ENCODE results near the gene RPA1.

RPA1 gene

GRCh38 chr17:1943436-1943831, 113.6 kb downstream of the RPA1 start:
- DNase-seq = no peak

GRCh38 chr17:1945621-1946020, 115.8 kb downstream of the RPA1 start:
- DNase-seq = no peak

DNA sequence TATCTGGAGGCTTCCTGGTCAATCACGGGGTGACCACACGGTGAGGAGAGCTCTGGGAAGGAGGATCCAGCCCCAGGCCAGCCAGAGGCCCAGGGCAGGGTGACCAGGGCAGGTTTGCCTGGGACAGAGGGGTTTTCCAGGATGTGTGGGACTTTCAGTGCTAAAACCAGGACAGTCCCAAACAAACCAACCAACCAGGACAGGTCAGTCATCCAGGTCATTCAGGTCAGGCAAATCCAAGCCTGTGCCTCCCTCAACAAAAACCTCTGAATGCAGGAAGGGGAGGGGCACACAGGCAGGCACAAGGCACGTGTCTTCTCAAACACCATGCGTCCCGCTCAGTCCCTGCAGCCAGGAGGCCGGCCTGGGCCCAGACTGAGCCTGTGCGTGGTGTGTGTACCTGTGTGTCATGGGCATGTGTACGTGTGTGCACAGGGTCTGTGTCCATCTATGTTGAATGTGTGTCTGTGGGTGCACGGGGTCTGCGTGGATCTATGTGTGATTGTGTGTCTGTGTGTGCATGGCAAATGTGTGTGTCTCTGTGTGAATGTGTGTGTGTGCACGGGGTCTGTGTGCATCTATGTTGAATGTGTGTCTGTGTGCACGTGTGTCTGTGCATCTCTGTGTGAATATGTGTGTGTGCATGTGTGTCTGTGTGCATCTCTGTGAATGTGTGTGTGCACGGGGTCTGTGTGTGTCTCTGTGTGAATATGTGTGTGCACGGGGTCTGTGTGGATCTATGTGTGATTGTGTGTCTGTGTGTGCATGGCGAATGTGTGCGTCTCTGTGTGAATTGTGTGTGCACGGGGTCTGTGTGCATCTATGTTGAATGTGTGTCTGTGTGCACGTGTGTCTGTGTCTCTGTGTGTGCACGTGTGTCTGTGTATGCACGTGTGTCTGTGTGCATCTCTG, 116.5 kb downstream of the RPA1 start:
- DNase-seq = no peak

DNA sequence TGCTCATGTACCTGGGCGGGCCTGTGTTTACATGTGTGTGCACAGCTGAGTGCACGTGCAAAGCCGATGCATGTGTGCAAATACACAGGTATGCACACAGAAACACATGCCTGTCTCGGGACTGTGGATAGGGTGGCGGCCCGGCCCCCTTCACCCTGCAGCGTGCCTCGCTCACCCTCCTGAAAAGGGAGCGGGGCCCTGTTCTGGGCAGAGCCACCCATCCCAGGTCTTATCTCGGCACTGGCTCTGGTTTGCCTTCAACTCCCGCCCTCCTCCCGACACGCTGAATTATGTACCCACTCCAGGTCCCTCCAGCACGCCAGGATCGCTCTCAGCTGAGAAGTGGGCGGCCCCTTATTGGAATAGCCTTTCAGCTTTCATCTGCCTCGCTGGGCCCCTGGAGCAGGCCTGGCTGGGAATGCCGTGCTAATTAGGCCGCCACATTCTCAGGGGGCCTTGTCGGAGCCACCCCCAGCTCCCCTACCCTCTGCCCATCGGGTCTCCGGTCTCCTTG, 117.5 kb downstream of the RPA1 start:
- no peak for DNase-seq

DNA sequence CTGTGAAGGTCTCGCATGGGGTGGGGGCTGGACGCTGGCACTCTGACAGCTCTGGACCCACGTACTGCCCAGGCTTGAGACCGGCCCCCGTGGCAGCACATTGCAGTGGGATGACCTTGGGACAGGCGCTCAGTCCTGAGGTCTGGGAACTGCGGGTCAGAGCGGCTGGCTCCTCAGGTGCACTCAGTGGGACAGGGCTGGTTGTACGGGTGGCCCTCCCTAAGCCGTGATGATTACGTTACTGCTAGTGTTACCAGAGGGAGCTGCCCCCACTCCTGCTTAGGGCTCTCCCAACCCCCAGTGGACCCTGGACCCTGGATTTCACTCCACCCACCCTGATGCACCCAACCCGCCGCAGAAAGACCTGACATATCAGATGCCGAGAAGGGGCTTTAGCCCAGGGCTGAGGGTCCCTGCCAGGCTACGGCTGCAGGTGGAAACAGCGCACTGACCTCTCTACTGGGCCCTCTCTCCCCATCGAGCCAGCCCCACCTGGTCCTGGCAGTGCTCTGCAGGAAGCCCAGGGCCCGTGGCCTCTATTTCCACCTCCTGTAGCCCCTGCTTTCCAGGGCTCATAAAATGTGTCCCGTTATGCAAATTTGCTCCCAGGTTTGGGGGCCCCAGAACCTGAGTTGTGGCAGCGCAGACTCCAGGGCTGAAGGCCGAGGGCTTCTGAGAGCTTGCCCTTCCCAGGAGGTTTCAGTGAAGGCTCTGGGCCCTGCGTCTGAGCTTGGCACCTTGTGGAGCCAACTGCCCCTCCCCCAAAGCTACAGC, 118.1 kb downstream of the RPA1 start:
- no peak for DNase-seq

- DNase-seq = no peak
Observed at GRCh38 chr17:1948517-1948825, 118.7 kb downstream of the RPA1 start.

Measured in NCI-H2029 treated with DMSO at 0.1 percent for 48 hours (cell line).